Osteoblast (primary cell): Measurements from ENCODE around the gene NAPEPLD. TPM values are rescaled to one million over a fixed set of nuclear protein-coding genes. Genes with fewer than 3 reads are reported as not detected.
"Not testable (repeated sequence)": the region's sequence is repeated elsewhere in the genome, so short reads cannot be mapped to it uniquely, and the experiment has no call there.

Source experiments
- DNase-seq: peaks from one replicate; pipeline ENCODE4 v3.0.0; 2011; ENCODE audit warnings: low spot score, mixed read lengths; ENCODE audit not compliant: insufficient read length; ENCODE audit errors: missing footprints
- H2AFZ ChIP-seq: 2 replicates; pipeline ENCODE4 v1.6.0; 2011; ENCODE audit warnings: mild to moderate bottlenecking, low read length
- H3K27ac ChIP-seq: 2 replicates; pipeline ENCODE4 v1.5.1; 2011; ENCODE audit warnings: mild to moderate bottlenecking, low read depth, low read length, moderate library complexity
- H3K27me3 ChIP-seq: 2 replicates; pipeline ENCODE4 v1.6.0; 2012; ENCODE audit warnings: mild to moderate bottlenecking, control low read depth, inconsistent platforms, low read length, moderate library complexity; ENCODE audit not compliant: insufficient read depth
- H3K36me3 ChIP-seq: 2 replicates; pipeline ENCODE4 v1.5.1; 2011; ENCODE audit warnings: mild to moderate bottlenecking, low read length, control low read depth, moderate library complexity; ENCODE audit not compliant: insufficient read depth
- H3K4me1 ChIP-seq: 2 replicates; pipeline ENCODE4 v1.5.1; 2011; ENCODE audit warnings: mild to moderate bottlenecking, low read length, control low read depth, moderate library complexity; ENCODE audit not compliant: insufficient read depth
- H3K4me2 ChIP-seq: 2 replicates; pipeline ENCODE4 v1.6.0; 2011; ENCODE audit warnings: mild to moderate bottlenecking, low read length; ENCODE audit not compliant: insufficient read depth
- H3K4me3 ChIP-seq: fragments of 200-600 bp; sonication (generic); 3 replicates; pipeline ENCODE4 v1.5.1; 2012; ENCODE audit warnings: mild to moderate bottlenecking, low read length, inconsistent platforms; ENCODE audit not compliant: insufficient read depth
- H3K79me2 ChIP-seq: 2 replicates; pipeline ENCODE4 v1.6.0; 2012; ENCODE audit warnings: mild to moderate bottlenecking, low read length, control low read depth, inconsistent platforms; ENCODE audit not compliant: insufficient read depth
- H3K9me3 ChIP-seq: 2 replicates; pipeline ENCODE4 v1.5.1; 2011; ENCODE audit warnings: low read depth, low read length, control low read depth
- H4K20me1 ChIP-seq: 2 replicates; pipeline ENCODE4 v1.6.0; 2012; ENCODE audit warnings: mild to moderate bottlenecking, low read length, control low read depth; ENCODE audit not compliant: insufficient read depth
- total RNA-seq: library from RNA; depleted of rRNA; stranded (reverse); fragments of >200 nt; gene quantifications from 2 replicates; pipeline ENCODE4 v1.2.3, GENCODE V29; 2012
- TF ChIP-seq, protein P1 (sequence below): IDR thresholded peaks from 2 replicates; pipeline ENCODE4 v1.5.1; 2011; ENCODE audit warnings: mild to moderate bottlenecking, low read depth, low read length, moderate library complexity; ENCODE audit errors: extremely low read depth

Gene NAPEPLD
- total RNA-seq, 1 donor = 10.1 TPM

- DNase-seq = no peak
- TF ChIP-seq, protein P1, sequence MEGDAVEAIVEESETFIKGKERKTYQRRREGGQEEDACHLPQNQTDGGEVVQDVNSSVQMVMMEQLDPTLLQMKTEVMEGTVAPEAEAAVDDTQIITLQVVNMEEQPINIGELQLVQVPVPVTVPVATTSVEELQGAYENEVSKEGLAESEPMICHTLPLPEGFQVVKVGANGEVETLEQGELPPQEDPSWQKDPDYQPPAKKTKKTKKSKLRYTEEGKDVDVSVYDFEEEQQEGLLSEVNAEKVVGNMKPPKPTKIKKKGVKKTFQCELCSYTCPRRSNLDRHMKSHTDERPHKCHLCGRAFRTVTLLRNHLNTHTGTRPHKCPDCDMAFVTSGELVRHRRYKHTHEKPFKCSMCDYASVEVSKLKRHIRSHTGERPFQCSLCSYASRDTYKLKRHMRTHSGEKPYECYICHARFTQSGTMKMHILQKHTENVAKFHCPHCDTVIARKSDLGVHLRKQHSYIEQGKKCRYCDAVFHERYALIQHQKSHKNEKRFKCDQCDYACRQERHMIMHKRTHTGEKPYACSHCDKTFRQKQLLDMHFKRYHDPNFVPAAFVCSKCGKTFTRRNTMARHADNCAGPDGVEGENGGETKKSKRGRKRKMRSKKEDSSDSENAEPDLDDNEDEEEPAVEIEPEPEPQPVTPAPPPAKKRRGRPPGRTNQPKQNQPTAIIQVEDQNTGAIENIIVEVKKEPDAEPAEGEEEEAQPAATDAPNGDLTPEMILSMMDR = no peak
- Histone ChIP-seq H3K36me3 (peaks cover 17% of the 10 kb centered on the region), H3K4me2 (no peak overlapping the region), H3K27me3 (no peaks in the 10 kb centered on the region), H3K4me1 (no peaks in the 10 kb centered on the region), H2AFZ (no peak overlapping the region), H3K27ac (no peak overlapping the region), H3K9me3 (no peaks in the 10 kb centered on the region), H3K4me3 (no peak overlapping the region), H3K79me2 (no peaks in the 10 kb centered on the region), H4K20me1 (no peaks in the 10 kb centered on the region)
These were observed 55.5 kb downstream of the NAPEPLD start for GRCh38 chr7:103093429-103093828.

DNA sequence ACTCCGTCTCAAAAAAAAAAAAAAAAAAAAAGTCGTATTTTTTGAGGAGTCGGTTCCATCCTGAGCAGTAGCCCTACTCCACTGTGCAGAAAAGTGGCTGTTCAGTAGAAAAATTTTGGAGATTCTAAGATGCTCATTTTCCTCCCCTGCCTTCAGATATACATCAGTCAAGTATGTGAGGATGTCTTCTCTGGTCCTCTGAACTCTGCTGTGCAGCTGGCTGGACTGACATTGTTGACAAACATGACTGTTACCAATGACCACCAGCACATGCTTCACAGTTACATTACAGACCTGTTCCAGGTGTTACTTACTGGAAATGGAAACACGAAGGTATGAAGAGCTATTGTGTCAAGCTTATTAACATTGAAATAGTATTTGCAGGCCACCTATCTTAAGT lies 56.6 kb downstream of the NAPEPLD start:
- H4K20me1 ChIP-seq, H3K27me3 ChIP-seq, H3K79me2 ChIP-seq, H3K4me1 ChIP-seq, H3K4me3 ChIP-seq, H3K4me2 ChIP-seq, H2AFZ ChIP-seq, H3K9me3 ChIP-seq, H3K27ac ChIP-seq, DNase-seq: not testable (repeated sequence)
- H3K36me3 ChIP-seq = peaks cover 20% of the 10 kb centered on the region

GRCh38 chr7:103083210-103083609 lies 65.7 kb downstream of the NAPEPLD start:
- Histone ChIP-seq H4K20me1 (no peaks in the 10 kb centered on the region), H3K4me1 (no peaks in the 10 kb centered on the region), H3K79me2 (peaks cover 41% of the 10 kb centered on the region), H2AFZ (no peak overlapping the region), H3K27ac (no peak overlapping the region), H3K36me3 (peaks cover 41% of the 10 kb centered on the region), H3K4me2 (no peak overlapping the region), H3K9me3 (no peaks in the 10 kb centered on the region), H3K4me3 (no peak overlapping the region), H3K27me3 (no peaks in the 10 kb centered on the region)
- no peak for DNase-seq
- TF ChIP-seq, protein P1 = no peak

DNA sequence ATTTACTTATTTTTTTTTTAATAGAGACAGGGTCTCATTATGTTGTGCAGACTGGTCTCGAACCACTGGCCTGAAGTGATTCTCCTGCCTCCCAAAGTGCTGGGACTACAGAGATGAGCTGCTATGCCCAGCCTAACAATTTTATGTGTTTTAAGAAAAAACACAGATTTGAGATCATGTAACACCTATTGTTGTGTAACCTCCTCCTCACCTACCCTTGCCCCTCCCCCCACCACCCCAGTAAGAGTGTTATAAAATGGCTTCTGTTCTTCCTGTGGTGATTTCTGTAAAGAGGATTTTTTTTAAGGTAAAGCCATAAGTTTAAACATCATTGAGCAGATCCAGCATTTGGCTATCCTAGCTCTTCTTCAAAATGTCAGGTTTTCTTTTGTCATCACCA lies 66.4 kb downstream of the NAPEPLD start:
- Histone ChIP-seq H3K4me1 (no peaks in the 10 kb centered on the region), H3K4me2 (no peak overlapping the region), H3K36me3 (peaks cover 35% of the 10 kb centered on the region), H3K27ac (no peak overlapping the region), H3K4me3 (no peak overlapping the region), H3K79me2 (peaks cover 48% of the 10 kb centered on the region), H4K20me1 (peaks cover under 1% of the 10 kb centered on the region), H3K27me3 (no peaks in the 10 kb centered on the region), H3K9me3 (no peaks in the 10 kb centered on the region), H2AFZ (no peak overlapping the region)
- no peak for DNase-seq
- TF ChIP-seq, protein P1 = no peak
